Measurements from ENCODE around the gene MYOG.
A peak's percentile ranks its signal among the peaks of the same experiment; 100 is the strongest.

The MYOG gene

DNA sequence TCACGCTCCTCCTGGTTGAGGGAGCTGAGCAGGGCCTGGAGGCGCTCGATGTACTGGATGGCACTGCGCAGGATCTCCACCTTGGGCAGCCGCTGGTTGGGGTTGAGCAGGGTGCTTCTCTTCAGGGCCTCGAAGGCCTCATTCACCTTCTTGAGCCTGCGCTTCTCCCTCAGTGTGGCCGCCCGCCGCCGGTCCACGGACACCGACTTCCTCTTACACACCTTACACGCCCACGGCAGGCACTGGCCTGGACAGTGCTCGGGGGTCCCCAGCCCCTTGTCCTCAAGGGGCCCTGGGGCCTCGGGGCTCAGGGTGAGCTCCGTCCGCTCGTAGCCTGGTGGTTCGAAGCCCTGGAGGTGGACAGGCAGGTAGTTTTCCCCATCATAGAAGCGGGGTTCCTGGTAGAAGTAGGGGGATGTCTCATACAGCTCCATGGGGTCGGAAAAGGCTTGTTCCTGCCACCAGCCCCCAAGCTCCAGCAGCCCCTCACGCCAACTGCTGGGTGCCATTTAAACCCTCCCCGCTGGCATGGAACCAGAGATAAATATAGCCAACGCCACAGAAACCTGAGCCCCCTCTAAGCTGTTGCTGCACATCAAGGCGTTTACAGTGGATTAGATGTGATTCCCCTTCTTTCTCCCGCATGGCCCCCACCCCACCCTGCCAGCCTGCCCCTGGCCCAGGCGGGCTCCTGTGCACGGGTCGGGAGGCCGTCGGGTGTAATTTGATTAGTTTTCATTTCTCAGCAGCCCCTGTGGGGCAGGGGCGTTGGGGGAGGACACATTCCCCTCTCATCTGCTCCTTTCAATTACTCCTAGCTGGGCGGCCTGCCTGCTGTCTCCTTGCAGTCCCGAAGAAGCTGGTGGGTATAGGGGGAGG, at the start of gene MYOG:
Gene MYOG, minus strand, starts transcription at position 485 of the 879 bp plus-strand sequence. Its CDS starts 51 bp downstream, at position 434.
- peak; percentile 33 for DNase-seq

DNA sequence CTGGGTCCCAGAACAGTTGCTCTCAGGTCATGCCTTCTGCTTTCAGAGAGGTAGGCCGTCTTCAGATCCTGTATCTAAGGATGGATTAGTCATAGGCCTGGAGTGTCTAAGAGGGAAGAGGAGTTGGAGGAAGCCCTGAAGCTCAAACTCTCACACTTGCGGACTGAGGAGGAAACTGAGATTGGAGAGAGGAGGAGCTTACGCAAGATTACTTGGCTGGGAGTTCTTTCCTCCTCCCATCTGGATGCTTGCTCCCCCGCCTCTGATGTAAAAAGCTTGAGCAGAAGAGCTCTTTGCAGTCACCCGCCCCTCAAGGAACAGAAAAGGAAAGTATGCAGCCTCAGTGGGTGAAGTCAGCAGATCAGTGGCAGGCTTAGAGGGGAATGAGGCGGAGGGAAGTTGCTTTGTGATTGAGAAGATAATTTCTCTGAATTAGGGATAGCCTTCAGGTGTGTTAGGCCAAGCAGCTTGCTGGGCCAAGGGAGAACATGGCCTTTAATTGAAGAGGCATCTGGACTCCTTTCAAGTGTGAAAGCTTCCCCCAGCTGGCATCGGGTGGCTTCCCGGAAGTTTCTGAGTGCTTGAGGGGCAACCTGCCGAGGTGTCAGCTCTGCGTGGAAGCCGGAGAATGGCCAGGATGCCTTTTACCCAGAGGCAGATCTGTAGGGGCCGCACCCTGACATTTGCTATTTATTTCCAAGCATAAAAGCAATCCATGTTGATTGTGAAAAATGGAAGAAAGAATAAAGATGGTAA, 48.3 kb upstream of the MYOG start:
- peak; percentile 23 for DNase-seq

DNA sequence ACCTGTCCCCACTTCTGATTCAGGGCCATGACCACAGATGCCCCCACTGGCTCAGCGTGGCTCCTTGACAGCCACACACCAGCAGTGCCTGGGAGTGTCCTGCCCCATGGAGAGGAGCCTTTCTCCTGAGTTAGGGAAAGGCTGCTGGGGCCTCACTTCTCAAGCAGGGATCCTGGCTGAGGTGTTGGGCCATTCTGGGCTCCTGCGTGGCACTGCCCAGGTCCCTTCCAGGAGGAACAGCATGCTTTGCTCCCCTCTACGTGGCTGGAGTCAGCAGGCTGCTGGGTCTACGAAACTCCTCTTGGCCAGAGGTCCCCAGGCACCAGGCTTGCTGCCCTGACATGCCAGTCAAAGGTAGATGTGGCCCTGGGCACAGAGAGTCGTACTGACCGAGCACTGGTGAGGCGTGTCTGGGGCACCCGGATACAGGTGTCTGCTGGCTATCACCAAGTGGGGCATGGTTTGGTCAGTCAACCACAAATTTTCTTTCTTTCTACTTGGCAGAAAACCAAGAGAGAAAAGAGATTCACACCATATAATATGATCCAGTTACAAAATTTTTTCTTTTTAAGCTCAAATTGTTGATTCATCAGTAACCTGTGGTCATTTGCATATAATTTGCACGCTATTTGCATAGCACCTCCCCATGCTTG, 45.9 kb upstream of the MYOG start:
- no peak for DNase-seq

DNA sequence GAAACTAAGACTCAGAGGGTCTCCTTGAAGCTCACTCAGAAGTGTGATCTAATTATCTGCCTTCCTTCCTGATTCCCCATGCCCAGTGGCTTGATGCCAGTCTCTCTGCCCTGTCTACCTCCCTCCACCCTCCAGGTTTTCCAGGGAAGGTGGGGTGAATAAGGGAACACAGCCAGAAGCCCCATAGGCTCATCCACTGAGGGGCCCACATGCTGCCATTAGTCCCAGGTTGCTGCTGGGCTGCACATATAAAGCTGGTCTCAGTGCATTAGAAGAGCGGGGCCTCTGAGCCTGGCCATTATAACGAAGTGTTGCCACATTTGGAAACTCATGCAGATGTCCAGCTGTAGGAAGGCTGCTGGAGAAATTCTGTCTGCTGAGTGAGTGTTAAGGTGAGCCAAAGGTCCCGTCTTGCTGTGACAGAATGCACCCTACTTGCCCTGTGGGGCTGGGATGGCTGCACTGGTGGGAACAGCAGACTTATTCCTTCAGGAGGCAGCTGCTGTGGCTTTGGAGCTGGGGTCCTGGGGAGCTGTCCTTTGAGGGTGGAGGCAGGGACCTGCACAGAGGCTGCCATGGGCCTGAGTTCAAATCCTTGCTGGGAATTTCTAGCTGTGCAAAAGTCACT, 44.7 kb upstream of the MYOG start:
- DNase-seq, result peak; percentile 39

DNA sequence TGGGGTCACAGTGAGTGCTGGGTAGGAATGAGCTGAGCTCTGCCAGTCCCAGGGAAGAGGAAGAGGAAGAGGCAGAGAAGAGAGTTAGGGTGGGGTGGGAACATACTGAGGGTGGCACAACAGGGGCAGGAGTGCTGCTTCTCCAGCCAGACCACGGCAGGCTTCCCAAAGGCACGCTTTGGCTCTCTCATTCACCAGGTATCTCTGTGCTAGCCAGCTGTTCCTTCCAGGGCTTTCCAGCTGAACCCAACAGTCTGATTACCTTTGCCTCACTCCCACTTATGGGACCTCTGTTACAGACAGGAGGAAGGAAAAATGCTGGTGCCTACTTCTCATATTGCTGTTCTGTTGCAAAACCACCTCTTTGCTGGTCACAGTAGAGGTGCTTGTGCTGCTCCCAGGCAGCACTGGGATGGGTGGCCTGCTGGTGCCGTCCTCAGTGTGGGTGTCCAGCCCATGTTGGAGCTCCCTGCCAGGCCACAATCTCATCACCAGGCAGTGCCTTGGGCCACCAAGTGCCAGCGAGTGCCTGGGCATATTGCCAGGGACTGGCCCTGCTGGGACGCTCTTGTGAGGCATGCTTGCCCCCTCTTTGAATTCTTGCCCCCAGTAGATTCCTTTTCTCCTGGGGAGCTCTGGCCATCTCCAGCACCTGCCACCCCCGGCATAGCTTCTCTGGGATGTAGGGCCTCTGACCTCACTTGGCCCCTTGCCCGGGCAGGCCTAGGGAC, 43.9 kb upstream of the MYOG start:
- DNase-seq, result peak; percentile 47

DNA sequence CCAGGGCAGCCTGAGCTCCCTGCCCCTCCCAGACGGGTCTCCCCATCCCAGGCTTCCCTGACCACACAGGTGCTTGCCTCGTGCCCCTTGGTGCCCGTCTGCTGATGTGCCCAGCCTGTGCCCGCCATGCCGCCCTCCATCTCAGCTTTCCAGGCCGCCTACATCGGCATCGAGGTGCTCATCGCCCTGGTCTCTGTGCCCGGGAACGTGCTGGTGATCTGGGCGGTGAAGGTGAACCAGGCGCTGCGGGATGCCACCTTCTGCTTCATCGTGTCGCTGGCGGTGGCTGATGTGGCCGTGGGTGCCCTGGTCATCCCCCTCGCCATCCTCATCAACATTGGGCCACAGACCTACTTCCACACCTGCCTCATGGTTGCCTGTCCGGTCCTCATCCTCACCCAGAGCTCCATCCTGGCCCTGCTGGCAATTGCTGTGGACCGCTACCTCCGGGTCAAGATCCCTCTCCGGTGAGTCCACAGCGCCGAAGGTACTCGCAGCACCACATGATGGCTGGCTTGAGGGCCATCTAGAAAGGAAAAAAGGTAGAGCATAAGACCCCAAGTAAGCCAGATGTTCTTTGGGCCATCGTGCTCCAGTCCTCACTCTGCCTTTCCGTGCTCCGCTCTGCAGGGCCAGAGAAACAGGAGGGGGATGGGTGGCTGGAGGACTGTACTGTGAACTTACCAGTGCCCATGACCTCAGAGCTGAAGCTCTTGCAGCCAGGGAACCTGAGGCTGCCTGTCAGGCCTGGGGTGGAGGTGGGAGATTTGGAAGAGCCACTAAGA, 43.1 kb upstream of the MYOG start:
- DNase-seq, result no peak

DNA sequence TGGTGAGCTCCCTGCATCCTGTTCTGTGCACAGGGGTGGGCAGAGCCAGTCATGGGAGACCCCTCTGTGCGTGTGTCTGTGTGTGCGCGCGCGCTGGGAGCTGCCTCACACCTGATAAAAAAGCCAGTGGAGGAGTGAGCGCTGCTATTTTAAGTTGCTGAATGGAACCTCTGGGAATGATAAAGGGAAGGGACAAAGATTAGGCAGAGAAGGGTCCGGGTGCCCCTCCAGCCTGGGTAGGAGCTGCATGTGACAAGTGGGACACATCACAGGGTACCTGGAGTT, 42.6 kb upstream of the MYOG start:
- no peak for DNase-seq

DNA sequence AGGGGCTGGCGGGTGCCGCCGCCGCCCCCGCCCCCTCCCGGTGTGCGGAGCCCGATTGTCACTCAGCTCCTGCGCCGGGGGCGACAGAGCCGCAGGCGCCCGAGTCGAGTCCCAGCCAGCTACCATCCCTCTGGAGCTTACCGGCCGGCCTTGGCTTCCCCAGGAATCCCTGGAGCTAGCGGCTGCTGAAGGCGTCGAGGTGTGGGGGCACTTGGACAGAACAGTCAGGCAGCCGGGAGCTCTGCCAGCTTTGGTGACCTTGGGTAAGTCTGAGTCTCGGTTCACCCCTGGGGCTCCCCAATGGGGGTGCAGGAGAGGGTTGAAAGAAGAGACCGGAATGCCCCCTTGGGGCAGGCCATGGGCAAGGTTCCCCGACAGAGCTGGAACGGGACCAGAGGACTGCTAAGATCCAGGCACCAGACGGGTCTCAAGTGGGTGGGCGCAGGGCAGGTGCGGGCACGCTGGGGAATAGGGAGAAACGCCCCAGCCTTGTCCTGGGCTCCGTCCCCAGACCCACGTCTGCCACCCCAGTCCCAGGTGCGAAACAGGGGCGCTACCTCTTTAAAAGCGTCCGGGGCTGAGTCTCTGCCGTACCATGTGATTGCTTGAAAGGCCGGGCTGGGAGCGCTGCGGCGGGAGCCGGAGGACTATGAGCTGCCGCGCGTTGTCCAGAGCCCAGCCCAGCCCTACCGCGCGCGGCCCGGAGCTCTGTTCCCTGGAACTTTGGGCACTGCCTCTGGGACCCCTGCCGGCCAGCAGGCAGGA, 42.0 kb upstream of the MYOG start, which contains the start of gene ADORA1:
Gene ADORA1, plus strand, starts transcription at position 61 of the 765 bp plus-strand sequence. CDS start 1,116 bp downstream, outside the sequence.
- DNase-seq, result peak; percentile 78

DNA sequence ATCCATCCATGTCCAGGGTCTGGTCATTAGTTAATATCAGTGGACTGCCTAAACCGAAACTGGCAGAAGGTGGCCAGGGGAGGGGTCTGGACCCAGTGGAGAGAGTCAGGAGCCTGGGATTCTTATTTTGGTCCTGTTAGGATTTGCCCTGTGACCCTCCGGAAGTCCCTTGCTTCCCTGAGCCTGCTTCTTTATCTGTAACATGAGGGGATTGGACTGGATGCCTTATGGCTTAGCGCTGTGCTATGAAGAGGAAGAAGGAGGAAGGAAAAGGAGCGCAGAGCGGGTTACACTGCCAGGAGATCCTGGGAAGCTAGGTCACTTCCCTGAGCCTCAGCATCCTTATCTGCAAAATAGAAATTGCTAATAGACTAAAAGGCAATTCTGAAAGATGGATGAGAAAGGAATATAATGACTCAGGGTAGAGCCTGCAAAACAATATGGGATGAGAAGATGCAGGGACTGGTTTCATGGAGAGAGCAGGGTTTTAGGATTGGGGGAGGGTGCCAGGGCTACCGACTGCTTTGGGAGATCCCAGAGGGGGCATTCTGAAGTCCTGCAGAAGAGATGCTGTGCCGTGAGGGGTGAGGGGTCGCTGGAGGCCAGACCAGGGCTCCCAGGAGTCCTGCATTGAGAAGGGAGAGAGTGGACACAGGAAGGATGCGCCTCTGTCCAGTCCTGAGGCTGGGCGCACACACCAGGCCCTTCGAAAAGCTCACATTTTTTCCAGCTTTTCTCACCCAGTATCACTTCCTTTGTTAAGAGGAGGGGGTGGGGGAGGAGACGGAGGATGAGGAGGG, 41.3 kb upstream of the MYOG start:
- DNase-seq, result no peak

DNA sequence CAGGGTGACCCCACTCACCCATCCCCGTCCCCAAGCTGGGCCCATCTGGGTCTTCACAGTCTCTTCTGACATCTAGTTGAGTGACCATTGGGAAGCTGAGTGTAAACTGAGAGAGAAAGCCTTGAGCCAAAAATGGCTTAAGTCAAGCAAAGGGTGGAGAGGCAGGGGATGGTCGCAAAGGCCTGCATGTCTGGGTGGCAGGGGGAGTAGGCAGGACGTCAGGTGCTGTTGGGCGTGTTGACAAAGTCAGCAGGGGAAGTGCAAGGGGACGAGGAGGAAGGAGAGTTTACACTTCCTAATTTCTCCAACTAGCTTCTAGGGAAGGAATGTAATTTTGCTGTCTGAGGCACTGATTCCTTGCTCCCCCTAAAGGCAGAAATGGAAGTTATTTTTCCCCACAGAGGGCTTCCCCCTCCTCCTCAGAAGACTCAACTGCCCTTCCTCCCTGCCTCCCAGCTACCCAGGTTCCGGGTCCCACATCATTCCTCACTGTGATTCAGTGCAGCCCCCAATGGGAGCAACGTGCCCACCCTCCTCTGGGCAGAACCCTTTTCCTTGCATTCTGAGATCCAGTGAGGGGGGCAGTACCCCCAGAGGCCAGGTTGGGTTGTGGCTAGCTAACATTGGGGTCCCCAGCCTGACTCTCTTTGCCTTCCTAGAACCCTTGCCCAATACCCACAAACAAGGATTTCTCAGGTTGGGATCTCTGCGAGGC, 40.5 kb upstream of the MYOG start:
- DNase-seq, result peak; percentile 43

DNA sequence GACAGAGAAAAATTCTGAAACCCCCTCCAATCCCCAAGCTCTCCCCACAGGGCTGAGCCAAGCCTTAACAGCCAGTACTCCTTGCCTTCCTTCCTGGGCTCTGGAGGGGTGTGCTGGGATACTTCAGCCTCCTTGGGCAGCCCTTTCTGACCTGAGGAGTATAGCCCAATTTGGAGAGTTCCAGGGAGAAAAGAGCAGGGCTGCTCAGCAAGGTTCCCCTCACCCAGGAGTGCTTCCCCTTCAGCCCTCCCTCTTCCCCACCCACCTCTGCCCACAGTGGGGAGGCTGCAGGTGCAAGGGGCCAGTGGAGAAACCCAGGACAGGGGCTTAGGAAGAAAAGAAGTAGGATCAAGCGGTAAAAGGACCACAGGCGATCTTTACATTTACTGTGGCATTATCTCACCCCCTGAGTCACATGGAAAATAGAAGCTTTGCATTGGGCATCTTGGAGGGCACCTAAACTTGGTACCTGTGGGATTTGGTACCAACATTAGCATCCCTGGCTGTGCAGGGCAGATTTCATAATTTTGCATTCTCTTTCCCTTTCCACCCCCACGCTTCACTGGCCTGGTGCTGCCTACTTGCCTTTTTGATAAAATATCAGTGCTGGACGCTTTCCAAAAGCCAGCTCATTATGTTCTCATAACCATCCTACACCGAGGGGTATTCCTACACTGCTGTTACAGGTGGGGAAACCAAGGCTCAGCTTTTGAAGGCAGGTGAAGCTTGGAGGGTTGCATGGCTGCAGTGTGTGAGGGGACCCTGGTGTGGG, 38.9 kb upstream of the MYOG start:
- DNase-seq, result peak; percentile 30

DNA sequence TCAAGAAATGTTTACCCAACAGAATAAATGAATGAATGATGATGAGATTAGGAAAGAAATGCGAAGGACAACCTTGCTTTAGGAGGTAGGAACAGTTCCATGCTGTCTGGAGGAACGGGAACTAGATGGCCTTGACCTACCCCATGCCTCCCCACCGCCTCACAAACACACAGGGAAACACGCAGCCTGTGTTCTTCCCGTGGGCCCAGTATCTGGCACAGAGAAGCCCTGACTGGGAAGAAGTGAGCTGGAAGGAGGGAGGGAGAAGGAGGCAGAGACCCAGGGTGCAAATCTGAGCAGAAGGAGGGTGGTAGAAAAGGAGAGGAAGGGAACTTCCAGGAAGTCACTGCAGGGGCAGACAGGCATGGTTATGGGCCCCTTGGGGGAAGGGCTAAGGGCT, 38.2 kb upstream of the MYOG start:
- DNase-seq, result no peak

DNA sequence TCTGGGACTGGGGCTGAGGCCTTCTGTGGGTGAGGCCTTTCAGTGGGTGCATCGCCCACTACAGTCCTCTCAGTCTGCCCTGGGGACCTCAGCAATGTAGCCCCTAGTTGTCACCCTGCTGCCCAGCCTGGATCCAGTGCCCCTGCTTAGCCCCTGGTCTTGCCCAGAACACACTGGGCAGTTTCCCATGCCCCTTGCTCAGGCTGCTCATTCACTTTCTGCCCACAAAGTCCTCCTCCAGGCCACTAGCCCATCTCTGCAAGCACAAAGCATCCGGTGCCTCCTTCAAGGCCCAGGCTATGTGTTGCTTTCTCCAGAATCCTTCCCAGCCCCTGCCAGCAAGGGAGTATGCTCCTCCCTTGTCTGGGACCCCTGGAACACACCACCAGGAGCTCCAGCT, 36.3 kb upstream of the MYOG start:
- DNase-seq, result no peak

DNA sequence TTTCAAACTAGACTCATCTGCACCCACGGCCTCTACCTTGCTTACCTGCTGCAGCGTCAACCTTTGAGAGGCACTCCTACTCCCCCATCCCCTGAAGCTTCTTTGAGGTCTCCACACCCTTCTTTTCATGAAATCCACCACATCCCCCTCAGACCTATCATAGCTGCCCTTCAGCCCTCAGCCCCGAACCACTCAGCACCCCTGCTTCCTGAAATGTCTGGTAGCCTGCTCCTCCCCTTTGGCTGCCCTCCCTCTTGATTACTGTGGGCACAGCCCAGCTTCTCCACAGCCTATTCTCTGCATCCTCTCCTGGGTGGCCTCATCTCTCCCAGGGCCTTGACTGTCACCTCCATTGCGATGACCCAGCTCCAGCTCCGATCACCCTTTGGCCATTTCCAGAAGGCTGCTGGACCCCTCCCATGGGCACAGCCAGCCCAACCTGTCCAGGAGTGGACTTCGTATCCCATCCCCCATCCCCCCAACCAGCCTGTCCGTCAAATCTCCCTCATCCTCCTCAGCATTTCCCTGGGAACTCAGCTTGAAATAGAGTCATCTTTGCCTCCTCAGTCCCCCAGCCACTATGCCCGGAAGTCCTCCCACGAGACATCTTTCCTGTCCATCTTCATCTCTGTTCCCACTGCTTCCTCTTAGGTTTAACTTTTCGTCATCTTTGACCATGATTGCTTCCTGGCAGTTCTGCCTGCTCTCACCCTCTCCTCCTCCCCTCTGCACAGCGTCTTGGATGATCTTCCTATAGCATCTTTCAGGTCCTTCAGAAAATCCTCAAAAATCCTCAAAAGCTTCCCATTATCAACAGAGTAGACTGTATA, 35.6 kb upstream of the MYOG start:
- DNase-seq, result no peak

DNA sequence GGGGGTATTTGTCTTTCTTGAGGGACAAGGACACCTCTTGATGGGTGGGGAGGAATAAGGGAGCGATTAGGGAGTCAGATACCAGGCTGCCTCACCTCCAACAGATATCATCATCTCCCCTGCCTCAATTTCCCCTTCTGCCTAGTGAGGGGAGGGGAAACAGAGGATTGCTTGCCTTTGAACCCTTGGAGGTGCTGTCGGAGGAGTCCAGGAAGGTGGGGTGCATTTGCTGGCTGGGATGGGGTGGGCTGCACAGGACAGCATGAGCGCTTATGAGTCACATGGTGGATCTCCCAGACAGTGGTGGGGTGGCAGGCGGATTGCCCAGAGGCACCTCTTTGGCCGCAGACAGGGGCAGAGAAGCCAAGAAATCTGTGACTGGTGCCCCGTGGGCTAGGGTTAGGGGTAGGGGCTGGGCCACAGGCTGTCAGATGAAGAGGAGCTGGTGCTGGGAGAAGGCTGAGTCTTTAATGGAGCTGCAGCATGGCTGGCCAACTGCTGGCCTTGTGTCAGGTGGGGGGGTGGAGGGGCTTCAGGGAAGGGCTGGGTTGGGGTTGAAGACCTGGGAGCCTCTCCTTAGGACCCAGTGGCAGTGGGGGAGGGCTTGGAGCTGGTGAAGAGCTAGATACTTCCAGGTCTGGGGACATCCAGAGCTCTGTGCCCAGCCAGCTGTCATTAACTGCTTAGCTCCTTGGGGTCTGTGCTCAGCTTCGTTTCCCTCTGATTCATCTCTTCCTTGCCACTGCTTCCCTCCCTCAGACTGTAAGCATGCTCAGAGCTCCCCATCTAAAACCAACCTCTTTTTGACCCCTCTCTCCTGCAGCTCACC, 34.7 kb upstream of the MYOG start:
- no peak for DNase-seq

Measured in NCI-H69 (cell line).